ENCODE data around the gene FILIP1L.

FILIP1L gene

GRCh38 chr3:100042166-100042981 is 71.9 kb downstream of the FILIP1L start:
- no peak for DNase-seq (ENCODE audit: low spot score)

DNA sequence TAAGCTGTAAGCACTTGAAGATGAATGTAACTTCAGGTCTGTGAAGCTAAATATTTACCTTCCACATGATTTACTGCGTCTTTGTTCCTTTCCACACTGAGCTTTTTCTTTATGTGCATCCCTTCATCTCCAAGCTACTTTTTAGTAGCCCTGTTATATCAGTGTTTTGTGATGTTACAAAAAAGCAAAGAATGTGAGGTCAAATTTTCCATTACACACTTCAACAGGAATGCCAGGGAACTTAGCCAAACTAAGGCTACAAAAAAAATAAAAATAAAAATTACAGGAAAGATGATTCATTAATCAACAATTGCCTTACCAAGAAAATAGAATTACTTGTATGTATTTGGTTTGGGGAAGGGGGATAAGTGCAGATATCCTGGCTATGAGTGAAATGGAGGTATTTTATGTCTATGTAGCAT is 73.0 kb downstream of the FILIP1L start:
- no peak for DNase-seq (ENCODE audit: low spot score)

- no peak for DNase-seq (ENCODE audit: low spot score)
Observed at GRCh38 chr3:100040451-100041225, 73.7 kb downstream of the FILIP1L start.

DNA sequence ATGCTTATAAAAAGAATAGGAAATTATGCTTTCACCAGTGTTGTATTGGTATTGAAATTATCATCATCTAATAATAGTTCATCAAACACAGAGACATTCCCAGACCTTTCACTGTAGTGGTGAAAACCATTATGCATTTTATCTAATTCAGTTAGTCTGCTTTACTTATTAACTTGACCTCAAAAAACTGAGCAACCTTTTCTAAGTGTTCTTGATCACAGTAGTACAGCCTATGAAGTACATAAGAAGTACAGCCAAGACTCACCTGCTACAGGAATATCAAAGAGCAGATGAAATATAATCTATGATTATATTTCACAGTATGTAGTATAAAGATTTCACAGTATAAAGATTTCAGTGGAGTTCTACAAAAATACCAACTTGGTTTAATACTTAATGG is 75.2 kb downstream of the FILIP1L start:
- DNase-seq (ENCODE audit: low spot score): no peak

DNA sequence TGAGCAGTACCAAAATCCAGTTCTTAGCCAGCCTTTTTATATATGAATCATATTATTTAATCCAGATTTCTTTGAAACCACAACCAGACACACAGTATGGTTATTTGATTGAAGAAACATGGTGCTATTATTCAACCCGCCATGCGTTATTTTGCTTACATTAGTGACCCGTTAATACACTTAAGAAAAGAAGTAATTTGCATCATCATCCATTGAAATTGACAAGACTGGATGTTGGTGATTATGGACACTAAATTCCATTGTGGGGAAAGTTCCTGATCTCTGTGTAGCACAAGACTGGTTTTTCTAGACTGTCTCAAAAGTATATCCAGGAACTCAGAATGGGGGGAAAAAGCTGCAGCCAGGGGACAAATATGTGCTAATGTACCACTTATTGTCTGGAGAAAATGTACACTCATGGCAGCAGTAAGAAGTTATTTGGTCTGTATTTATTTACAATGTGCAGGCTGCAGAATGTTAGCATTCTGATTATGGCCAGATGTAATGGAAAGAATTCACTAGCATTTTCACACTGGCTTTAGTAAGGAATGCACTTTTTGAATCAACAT is 80.3 kb downstream of the FILIP1L start:
- no peak for DNase-seq (ENCODE audit: low spot score)

GRCh38 chr3:100033184-100033583 is 81.1 kb downstream of the FILIP1L start:
- DNase-seq (ENCODE audit: low spot score): no peak

GRCh38 chr3:100032243-100032642 is 82.1 kb downstream of the FILIP1L start:
- DNase-seq (ENCODE audit: low spot score): no peak

DNA sequence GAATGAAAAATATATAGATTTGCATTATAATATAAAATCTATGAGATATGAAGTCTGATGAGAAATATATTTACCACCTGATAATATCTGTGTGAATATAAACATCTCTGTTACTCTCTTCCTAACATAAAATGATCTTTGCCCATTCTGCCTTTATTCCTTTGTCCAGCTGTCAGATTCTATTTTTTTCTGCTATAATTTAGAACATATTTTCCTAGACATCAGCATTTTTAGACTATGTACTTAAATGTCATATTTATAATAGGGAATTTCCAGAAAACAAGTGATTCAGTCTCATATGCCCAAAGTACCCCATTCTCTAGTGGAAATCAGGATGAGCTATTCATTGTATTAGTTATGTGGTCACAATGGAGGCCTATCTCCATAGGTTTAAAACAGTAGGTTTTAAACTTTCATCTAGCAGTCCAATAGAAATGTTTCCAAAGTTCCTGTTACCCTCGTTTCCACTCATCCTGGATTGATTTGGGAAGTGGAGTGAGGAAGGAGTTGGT is 83.3 kb downstream of the FILIP1L start:
- DNase-seq (ENCODE audit: low spot score): no peak

DNA sequence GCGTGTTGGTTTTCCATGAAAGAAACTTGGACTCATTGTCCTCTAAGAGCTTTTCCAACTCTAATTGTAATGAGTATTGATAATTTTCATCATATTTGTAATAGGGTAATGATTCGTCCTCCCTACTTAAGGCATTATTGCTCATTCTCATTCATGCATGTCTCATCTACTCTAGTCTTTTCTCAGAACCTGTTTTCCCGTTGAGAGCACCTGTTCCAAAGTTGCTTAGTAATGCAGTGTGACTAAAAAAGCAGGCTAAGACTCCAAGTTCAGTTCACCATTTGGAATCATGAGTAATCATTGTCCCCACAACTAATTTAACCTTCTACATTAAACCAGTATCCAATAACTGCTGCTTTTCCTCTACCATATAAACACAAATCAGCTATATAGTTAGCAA is 84.0 kb downstream of the FILIP1L start:
- no peak for DNase-seq (ENCODE audit: low spot score)

DNA sequence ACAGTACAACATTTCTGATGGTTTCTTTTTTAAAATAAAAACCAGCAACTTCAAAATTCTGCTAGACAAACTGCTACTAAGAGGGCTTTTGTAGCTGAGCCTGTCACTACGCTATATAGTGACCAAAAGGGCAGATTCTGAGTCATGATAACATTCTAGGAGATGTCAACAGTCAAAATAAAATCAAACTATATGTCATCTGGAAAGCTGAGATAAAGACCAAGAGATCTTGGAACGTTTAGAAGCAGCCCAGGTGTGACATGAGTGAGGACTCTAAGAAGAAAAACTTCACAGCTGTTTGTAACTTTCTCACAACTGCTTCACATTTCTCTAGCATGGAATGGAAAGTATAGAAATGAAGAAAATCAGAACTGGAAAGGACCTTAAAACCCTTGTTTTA is 84.6 kb downstream of the FILIP1L start:
- no peak for DNase-seq (ENCODE audit: low spot score)

DNA sequence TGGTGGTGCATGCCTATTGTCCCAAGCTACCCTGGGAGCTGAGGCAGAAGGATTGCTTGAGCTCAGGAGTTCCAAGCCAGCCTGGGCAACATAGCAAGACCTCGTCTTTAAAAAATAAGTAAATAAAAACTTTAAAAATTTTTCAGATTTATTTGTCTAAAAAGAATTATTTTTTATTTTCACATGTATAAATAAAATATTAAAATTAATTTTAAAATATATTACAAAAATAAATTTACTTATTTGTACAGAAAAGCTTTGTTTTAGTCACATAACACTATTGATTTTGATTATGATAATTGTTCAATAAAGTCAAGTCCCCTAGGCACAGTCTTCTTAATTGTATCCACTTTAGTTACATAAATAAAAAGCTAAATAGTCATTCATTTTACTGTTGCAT is 85.2 kb downstream of the FILIP1L start:
- DNase-seq (ENCODE audit: low spot score): no peak

DNA sequence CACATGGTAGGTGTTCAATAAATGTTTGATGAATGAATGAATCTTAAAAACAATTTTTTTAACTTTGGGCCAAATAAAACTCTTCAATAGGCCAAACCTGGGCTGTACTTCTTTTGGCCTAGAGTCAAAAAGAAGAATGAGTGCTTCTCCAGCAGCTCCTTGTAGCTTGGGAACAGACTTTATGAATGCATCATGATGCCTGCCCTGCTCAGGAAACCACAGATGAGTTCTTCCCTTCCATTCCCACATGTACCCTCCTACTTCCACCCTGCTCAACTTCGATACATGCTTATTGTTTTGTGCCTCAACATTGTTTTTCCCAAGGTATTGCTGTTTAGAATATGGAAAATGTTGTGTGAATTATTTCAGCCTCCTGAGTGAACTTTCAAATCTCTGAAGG is 87.0 kb downstream of the FILIP1L start:
- no peak for DNase-seq (ENCODE audit: low spot score)

DNA sequence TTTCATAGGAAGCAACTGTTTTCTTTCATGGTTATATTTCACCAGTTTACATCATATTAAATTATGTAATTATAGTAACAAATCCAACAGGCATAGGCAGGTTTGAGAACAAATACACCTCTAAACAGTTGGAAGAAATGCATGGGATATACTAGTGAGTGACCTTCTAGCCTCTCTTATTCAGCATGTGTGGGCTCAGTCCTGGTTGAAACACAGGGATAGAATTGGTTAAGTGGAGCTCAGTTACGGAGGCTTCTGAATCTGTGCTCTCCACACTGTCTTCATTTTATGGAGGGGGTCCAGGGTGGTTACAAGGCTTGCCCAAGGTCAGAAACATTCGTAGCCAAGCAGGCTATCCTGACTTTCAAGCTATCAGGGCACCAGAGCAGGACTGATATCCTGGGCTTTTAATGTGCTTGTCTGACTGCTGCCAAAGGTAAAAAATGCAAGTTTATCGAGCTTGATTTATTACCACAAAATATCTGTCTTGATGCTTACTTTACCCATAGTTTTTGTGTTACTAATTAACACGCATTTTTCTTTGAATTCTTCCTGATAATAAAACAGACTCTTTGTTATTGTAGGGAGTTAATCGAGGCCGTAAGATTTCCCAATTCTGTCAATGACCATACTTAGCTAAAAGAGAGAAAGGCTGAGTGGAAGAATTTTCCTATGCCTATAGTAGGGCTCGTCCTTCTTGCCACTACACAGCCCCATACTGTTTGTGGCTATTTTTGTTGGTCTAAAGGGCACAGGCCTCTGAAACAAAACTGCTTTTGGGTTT is 89.6 kb downstream of the FILIP1L start:
- DNase-seq (ENCODE audit: low spot score): no peak

GRCh38 chr3:100023595-100023994 is 90.7 kb downstream of the FILIP1L start:
- no peak for DNase-seq (ENCODE audit: low spot score)

GRCh38 chr3:100023150-100023549 is 91.2 kb downstream of the FILIP1L start:
- DNase-seq (ENCODE audit: low spot score): no peak

GRCh38 chr3:100022506-100022905 is 91.8 kb downstream of the FILIP1L start:
- DNase-seq (ENCODE audit: low spot score): no peak

GRCh38 chr3:100020876-100021644 is 93.2 kb downstream of the FILIP1L start:
- no peak for DNase-seq (ENCODE audit: low spot score)

- no peak for DNase-seq (ENCODE audit: low spot score)
Observed at GRCh38 chr3:100019719-100020118, 94.6 kb downstream of the FILIP1L start.

- DNase-seq (ENCODE audit: low spot score): no peak
Observed at GRCh38 chr3:100018806-100019205, 95.5 kb downstream of the FILIP1L start.

- no peak for DNase-seq (ENCODE audit: low spot score)
Observed at GRCh38 chr3:100010087-100010417, 104.2 kb downstream of the FILIP1L start.
